RWPE2 (cell line): ENCODE data around the gene DSCAM.

Experiments used
- ATAC-seq: fragments of 200-7000 bp; cut with Tn5 transposase; 3 replicates; pipeline ENCODE4 v1.9.1; 2021; ENCODE audit warnings: low read depth
- DNase-seq: peaks from one replicate; pipeline ENCODE4 v3.0.0-alpha.2; 2020; ENCODE audit warnings: low spot score
- H3K27ac ChIP-seq: fragments of 450-650 bp; 2 replicates; pipeline ENCODE4 v1.5.1; 2017; ENCODE audit warnings: mild to moderate bottlenecking; ENCODE audit not compliant: poor library complexity, severe bottlenecking
- H3K27me3 ChIP-seq: fragments of 250-450 bp; sonication (Bioruptor Pico); 2 replicates; pipeline ENCODE4 v1.5.1; 2021; ENCODE audit warnings: mild to moderate bottlenecking, moderate library complexity; ENCODE audit not compliant: insufficient read depth, poor library complexity, severe bottlenecking
- H3K36me3 ChIP-seq: fragments of 250-450 bp; sonication (Bioruptor Pico); 2 replicates; pipeline ENCODE4 v1.5.1; 2020; ENCODE audit warnings: low read depth, mild to moderate bottlenecking, moderate library complexity
- H3K4me1 ChIP-seq: fragments of 250-450 bp; sonication (Bioruptor Pico); 2 replicates; pipeline ENCODE4 v1.5.1; 2021; ENCODE audit warnings: mild to moderate bottlenecking, moderate library complexity; ENCODE audit not compliant: insufficient read depth, poor library complexity, severe bottlenecking
- H3K4me3 ChIP-seq: fragments of 250-450 bp; sonication (Bioruptor Pico); 2 replicates; pipeline ENCODE4 v1.5.1; 2021; ENCODE audit warnings: mild to moderate bottlenecking, moderate library complexity; ENCODE audit not compliant: severe bottlenecking
- H3K9me3 ChIP-seq: fragments of 250-450 bp; sonication (Bioruptor Pico); 2 replicates; pipeline ENCODE4 v1.5.1; 2021; ENCODE audit warnings: mild to moderate bottlenecking, moderate library complexity; ENCODE audit not compliant: severe bottlenecking
- TF ChIP-seq, protein P1 (sequence below): fragments of 450-650 bp; IDR thresholded peaks from one replicate; pipeline ENCODE4 v1.5.1; 2017; ENCODE audit warnings: mild to moderate bottlenecking, moderate library complexity; ENCODE audit not compliant: poor library complexity, severe bottlenecking

The DSCAM gene

GRCh38 chr21:40723966-40724365 lies 123.0 kb downstream of the DSCAM start:
- ATAC-seq: no peak
- Histone ChIP-seq H3K9me3 (peaks cover 4% of the 10 kb centered on the region), H3K36me3 (no peaks in the 10 kb centered on the region), H3K27ac (no peak overlapping the region), H3K4me3 (no peak overlapping the region), H3K4me1 (no peaks in the 10 kb centered on the region), H3K27me3 (no peaks in the 10 kb centered on the region)
- TF ChIP-seq, protein P1, sequence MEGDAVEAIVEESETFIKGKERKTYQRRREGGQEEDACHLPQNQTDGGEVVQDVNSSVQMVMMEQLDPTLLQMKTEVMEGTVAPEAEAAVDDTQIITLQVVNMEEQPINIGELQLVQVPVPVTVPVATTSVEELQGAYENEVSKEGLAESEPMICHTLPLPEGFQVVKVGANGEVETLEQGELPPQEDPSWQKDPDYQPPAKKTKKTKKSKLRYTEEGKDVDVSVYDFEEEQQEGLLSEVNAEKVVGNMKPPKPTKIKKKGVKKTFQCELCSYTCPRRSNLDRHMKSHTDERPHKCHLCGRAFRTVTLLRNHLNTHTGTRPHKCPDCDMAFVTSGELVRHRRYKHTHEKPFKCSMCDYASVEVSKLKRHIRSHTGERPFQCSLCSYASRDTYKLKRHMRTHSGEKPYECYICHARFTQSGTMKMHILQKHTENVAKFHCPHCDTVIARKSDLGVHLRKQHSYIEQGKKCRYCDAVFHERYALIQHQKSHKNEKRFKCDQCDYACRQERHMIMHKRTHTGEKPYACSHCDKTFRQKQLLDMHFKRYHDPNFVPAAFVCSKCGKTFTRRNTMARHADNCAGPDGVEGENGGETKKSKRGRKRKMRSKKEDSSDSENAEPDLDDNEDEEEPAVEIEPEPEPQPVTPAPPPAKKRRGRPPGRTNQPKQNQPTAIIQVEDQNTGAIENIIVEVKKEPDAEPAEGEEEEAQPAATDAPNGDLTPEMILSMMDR: no peak
- DNase-seq: no peak

DNA sequence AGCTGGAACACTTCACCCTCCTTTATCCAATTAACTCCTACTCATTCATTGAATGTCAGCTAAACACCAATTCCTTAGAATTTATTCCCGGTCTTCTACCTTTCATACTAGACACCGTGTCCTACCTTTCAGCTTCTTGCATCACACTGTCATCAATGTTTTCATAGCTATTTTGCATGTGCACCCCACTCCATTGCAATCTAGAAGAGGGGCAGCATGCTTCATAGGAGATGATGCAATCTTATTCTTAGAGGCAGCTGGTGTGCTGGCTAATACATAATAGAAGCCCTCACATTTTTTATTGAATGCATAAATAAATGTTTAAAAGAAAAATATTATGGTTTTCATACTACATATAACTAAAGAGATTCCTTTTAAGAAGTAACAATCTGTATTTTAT lies 123.6 kb downstream of the DSCAM start:
- ATAC-seq: no peak
- no peaks in the 10 kb centered on the region for H3K27me3 ChIP-seq
- no peak overlapping the region for H3K4me3 ChIP-seq
- H3K27ac ChIP-seq: no peak overlapping the region
- no peaks in the 10 kb centered on the region for H3K4me1 ChIP-seq
- H3K9me3 ChIP-seq: peaks cover 4% of the 10 kb centered on the region
- no peaks in the 10 kb centered on the region for H3K36me3 ChIP-seq
- DNase-seq: no peak
- TF ChIP-seq, protein P1: no peak

GRCh38 chr21:40719615-40720014 lies 127.3 kb downstream of the DSCAM start:
- Histone ChIP-seq H3K27me3 (no peaks in the 10 kb centered on the region), H3K4me1 (no peaks in the 10 kb centered on the region), H3K36me3 (no peaks in the 10 kb centered on the region), H3K9me3 (peaks cover 4% of the 10 kb centered on the region), H3K4me3 (no peak overlapping the region), H3K27ac (no peak overlapping the region)
- TF ChIP-seq, protein P1: no peak
- ATAC-seq: no peak
- DNase-seq: no peak

GRCh38 chr21:40717028-40717427 lies 129.9 kb downstream of the DSCAM start:
- Histone ChIP-seq H3K4me3 (no peak overlapping the region), H3K9me3 (peaks cover 4% of the 10 kb centered on the region), H3K4me1 (no peaks in the 10 kb centered on the region), H3K36me3 (no peaks in the 10 kb centered on the region), H3K27ac (no peak overlapping the region), H3K27me3 (no peaks in the 10 kb centered on the region)
- no peak for ATAC-seq
- TF ChIP-seq, protein P1: no peak
- DNase-seq: no peak

DNA sequence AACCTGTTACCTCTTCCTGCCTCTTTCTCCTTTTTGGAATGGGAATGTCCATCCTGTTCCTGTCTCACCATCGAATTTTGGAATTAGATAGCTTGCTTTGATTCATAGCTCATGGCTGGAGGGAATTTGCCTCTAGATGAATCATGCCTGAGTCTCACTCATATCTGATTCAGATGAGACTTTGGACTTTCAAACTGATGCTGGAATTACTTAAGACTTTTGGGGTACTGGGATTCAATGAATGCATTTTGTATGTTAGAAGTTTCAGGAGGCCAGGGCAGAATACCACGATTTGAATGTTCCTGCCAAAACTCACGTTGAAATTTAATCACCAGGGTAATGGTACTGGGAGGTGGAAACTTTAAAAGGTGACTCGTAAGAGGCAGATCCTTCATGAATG lies 132.4 kb downstream of the DSCAM start:
- DNase-seq (no peak), ATAC-seq (peak; percentile 41; the same call in 1 of the 3 replicates)
- Histone ChIP-seq H3K9me3 (no peaks in the 10 kb centered on the region), H3K4me1 (no peaks in the 10 kb centered on the region), H3K36me3 (no peaks in the 10 kb centered on the region), H3K27me3 (no peaks in the 10 kb centered on the region), H3K4me3 (no peak overlapping the region), H3K27ac (no peak overlapping the region)
- TF ChIP-seq, protein P1: no peak
